NCI-H1417 treated with DMSO at 0.1 percent for 48 hours (cell line): ENCODE results near the gene GSTT4.
"Not testable (repeated sequence)": the region's sequence is repeated elsewhere in the genome, so short reads cannot be mapped to it uniquely, and the experiment has no call there.

ENCODE experiments used
- DNase-seq: peaks from one replicate; lab custom pipeline; 2025; lab: John Stamatoyannopoulos, UW

GSTT4 gene

DNA sequence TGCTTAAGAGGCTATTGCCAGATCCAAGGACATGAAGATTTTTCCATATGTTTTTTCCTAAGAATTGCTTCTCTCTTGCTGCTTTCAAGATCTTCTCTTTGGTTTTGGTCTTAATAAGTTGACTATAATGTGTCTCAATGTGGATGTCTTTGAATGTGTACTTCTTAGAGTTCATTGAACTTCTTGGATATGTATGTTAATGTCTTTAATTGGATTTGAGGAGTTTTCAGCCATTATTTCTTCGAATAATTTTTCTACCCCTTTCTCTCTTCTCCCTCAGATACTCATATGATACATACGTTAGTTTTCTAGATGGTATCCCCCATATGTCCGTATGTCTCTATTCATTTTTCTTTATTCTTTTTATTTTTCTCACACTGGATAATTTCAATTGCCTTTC, 19.1 kb upstream of the GSTT4 start:
- DNase-seq: no peak

DNA sequence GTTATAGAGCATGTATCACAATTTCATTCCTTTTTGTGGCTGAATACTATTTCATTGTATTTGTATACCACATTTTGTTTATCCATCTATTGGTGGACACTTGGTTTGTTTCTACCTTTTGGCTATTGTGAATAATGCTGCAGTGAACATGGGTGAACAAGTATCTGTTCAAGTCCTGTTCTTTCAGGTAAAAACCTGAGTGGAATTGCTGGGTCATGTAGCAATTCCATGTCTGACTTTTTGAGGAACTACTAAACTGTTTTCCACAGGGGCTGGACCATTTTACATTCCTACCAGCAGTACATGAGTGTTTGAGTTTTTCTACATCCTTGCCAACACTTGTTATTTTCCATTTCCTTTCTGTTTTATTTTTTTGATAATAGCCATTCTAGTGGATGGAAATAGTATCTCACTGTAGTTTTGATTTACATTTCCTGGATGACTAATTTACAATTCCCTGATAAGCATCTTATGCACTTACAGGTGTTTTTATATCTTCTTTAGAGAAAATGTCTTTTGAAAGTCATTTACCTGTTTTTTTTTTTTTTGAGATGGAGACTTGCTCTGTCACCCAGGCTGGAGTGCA, 18.0 kb upstream of the GSTT4 start:
- no peak for DNase-seq

DNA sequence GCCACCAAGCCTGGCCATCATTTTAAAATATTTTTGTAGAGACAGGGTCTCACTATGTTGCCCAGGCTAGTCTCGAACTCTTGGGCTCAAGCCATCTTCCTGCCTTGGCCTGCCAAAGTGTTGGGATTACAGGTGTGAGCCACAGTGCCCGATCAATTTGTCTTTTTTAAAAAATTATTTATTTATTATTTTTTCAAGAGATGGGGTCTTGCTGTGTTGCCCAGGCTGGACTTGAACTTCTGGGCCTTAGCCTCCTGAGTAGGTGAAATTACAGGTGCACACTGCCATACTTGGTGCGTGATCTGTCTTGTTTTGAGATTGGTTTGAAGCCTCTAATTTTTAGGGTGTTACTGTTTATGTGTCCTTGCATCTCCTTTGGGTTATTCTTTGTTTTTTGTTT, 16.1 kb upstream of the GSTT4 start:
- no peak for DNase-seq

DNA sequence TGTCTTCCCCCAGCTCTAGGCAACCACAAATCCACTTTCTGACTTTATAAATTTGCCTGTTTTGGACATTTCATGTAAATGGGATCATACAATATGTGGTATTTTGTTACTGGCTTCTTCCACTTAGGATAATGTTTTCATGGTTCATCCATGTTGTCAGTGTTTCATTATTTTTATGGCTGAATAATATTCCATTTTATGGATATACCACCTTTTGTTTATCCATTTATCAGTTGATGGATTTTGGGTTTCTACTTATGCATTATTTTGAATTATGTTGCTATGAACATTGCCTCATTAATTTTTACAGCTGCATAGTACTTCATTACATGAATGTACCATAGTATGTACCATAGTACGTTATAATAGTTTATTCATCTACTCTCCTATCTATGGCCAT, 10.9 kb upstream of the GSTT4 start:
- no peak for DNase-seq

DNA sequence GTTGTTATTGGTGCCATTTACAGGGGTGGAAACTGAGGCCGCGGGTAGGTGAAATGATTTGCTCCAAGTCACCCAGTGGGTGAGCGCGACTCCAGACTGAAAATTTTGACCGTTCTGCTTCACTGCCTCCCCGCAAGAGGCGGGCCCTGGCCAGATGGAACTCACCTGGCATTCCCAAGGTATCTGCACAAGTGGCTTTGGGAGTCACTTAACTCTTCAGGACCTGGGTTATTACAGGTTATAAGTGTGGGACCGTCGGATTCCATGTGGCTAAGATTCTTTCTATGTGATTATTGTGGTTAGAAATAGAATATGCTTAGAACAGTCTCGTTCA, 6.4 kb upstream of the GSTT4 start:
- DNase-seq: no peak

DNA sequence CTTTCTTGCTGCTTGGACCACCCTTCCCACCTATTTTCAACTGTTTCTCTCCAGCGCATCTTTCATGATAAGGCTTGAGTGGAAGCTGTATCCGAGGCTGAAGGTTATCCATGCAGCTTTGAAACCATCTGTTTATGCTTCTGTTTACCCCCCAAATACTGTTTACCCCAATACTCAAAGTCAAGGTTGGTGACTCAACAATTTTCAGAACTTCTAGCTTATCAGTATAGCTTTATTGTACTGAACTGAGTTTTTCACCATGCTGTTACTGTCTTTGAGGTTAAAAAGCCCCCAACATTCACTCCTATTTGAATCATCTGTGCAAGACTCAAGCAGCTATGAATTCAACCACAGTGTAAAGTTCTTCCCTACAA, 4.8 kb upstream of the GSTT4 start:
- no peak for DNase-seq

DNA sequence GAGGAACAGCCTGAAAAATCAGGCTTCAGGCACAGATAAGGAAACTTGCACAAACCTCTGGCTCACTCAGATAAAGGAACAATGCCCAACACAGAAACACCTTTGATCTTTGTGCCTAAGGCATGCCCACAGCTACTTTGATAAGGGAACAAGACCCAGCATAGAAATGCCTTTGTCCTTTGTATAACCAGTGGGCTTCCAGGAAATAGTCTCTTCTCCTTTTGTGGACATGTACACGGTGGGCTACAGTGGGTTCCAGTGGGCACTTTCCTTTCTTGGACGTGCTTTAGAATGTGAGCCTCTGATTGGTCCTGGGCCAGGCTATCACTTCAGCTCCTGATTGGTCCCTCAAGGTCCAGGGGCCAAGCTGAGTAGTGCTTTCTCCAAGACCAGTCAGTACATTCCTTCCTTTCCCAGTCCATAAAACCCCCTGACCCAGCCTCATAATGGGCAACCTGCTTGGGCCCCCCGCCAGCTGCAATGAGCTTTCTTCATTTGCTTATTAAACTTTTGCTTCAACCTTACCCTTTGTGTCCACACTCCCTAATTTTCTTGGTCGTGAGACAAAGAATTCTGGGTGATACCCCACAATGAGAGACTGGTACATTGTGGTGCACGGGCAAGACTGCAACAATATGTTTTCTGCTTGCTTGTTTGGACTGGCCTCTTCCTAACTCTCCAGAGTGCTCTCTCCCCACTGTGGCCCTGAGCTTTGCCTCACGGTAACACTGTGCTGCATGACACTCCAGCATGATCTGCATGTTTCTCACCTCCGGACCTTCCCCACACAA, 4.2 kb upstream of the GSTT4 start:
- DNase-seq: no peak

DNA sequence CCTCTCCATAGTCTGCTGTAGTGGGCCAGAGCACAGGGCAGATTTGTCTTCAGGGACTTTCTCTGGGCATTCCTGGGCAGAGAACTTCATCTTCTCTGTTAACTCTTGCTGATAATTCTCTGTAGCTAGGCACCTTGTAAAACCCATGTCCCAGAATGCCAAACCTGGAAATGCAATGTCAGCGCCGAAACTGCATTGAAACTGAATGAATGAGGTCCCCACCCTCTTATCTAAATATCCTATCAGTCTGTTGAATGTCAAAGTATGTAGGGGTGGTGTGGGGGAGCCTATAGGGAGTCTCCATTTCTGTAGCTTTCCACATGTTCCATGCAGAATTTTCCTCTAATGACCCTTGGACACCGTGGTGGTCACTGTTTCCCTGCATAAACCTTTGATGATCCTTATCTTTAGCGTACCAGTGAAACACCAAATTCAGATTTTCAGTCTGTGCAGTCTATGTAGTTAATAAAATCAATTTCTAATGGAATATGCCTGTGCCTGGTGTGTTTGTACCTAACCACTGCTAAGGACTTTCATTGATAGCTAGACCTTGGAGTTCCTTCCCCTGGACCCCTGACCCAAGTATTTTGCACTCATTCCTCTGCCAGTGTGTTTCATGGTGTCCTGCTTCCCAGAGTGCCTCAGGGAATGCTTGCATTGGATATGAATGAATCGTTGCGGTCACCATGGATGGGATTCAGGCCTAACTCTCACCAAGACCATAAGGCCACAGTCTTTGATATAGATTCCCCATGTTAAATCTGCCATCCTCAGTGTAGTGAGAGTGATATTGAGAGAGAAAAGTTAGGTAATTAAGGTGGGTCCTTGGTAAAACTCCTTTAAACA, 3.4 kb upstream of the GSTT4 start:
- DNase-seq: no peak

DNA sequence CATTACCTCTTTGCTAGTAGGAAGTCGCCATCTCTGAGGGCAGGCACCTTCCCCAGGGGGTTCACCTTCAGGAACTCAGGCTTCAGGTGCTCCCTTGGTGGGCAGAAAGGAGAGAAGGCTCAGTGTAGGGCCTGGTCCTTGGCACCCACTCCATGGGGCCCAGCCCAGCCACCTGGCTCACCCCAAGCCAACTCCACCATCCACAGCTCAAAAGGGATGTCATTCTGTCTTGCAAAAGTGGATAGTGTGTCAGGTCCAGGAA, 2.7 kb upstream of the GSTT4 start:
- no peak for DNase-seq

DNA sequence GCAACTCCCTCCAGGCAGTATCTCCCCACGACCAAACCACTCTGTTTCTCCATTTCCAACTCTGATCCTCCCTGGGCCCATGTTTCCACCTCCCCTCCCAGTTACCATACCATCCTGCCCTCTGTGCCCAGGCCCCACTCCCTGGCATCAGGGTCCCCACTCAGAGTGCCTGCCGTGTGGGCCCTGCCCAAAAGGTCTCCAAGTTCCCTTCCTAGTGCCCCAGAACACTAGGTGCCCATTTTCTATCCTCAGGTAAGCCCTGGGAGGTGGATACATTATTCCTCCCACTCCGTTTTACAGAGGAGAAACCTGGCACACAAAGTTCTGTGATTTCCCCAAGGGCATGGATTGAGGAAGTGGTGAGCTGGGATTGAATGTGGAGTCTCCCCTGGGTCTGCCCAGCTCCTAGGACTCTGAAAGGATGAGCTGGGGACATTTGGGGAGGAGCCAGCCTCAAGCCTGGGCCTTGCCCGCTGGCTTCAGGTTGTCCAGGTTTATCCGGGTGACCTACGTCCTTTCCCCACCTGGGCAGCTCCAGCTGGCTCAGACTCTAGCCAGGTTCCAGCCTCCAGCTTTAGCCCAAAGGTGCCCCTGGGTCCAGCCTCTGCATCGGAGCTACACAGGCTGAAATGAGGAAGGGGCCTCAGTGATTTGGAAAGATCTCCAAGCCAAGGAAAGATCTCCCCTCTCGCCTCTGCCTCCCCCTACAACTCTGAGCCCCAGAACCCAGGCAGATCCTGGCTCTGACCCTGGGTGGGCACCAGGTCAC, 2.2 kb upstream of the GSTT4 start:
- DNase-seq: no peak

DNA sequence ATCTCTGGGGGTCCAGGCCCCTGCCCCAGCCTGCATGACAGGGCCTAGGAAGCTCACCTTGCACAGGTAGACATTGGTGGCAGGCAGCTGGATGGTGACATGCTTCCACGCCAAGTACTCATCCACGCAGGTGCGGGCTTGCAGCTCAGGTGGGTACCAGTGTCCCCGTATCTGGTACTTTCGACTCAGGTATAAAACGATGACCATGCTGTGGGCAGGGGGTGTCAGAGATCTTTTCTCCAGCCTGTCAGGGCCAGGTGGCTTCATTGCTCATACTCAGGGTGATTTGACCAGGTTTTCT, 1.6 kb upstream of the GSTT4 start:
- DNase-seq: no peak

DNA sequence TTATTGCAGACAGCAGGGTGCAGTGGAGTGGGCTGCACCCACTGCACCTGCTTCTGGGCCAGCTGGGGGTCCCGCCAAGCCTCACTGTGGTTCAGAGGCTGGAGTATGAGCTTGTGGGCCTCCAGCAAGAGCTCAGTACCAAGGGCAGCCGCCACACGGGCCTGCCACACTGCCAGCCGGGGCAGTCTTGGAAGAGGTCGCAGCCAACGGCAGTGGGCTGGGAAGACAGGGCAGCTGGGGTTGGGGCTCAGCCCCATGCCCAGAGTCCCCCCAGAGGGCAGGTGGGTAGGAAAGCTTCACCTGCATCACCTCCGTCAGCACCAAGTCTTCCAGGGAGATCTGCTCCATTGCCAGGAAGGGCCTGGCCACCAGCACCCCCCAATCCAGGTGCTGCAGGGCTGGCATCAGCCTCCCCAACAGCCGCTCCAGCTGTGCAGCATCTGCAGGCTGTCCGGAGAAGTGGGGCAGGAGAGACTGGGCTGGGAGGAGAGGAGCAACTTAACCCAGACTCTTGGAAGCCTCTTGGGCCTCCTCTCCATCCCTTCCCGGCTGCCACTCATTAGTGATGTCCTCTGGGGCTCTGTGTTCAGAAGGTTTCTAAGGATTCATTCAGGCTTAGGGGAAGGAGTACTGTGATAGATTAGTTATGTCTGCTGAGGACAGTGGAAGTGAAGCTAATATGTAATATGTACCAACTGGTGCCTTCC, 1.1 kb upstream of the GSTT4 start:
- DNase-seq: no peak

DNA sequence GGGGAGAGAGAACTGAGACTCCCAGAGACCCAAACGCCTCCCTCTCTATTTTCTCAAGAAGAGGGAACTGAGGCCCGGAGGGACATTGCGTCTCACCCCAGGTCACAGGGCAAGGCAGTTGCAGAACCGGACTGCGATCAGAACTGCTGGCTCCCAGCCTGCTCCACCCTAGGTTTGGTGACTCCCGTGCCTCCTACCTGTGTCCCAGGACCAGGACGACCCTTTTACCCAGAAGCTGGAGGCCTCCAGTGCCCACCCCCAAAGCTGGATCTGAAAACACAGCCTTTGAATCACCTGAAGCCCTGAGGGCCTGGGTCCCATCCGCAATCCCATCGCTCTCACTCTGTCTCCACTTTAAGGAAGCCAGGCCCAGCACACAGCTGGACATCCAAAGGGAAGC, 1.4 kb downstream of the GSTT4 start:
- no peak for DNase-seq

DNA sequence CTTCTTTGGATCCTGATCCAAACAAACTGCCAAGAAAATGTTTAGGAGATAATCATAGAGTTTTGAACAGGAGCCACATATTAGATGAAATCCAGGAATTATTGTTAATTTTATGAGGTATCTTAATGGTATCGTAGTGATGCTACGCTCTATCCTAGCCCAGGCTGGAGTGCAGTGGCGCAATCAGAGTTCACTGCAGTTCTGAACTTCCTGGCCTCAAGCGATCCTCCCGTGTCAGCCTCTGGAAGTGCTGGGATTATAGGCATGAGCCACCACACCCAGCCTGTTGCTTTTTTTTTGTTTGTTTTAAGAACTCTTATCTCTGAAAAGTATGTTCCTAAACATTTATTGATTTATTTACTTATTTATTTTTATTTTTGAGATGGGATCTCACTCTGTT, 2.4 kb downstream of the GSTT4 start:
- no peak for DNase-seq

DNA sequence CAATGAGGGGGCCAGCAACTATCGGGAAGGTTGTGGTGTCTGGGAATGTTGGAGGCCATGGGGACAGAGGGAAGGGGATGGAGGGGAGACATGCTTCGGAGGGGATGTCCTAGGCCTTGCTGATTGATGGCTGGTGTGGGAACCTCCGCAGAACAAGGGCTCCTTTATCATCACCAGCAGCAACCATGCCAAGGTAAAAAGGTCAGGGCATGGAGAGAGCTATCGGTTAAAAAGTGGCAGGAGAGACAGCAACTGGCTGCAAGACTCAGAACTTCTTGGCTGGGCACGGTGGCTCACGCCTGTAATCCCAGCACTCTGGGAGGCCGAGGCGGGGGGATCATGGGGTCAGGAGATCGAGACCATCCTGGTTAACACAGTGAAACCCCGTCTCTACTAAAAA, 3.0 kb downstream of the GSTT4 start:
- no peak for DNase-seq

DNA sequence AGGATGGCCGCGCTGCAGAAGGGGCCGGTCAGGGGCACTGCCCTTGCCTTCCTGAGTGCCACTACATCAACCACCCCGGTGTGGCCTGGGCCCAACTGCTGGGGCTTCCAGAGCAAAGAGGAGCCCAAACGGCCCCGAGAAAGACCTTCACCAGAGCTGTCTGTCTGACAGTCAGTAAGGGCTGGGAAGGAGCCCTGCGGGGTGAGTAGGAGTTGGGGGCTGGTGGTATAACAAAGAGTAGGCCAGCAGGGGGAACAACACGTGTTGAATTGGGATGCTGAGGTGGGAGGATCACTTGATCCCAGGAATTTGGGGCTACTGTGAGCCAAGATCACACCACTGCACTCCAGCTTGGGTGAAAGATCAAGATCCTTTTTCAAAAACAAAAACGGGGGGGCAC, 3.9 kb downstream of the GSTT4 start:
- DNase-seq: no peak

DNA sequence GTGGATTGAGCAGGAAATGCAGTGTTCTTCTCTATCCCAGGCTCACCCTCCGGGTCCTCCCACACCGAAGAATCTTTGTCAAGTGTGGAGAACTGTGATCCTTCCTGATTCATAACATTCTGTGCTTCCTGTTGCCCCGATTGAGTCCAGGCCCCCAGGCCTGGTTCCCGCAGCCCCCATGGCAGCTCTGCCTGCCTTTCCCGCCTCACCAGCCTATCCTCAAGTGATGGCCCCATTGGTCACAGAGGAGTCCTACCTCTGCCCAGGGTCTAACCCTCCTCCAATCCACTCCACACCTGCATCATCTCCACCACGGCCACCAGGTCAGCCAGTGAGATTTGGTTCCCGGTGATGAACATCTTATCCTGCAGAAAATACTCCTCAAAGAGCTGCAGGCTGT, 5.5 kb downstream of the GSTT4 start:
- DNase-seq: not testable (repeated sequence)

DNA sequence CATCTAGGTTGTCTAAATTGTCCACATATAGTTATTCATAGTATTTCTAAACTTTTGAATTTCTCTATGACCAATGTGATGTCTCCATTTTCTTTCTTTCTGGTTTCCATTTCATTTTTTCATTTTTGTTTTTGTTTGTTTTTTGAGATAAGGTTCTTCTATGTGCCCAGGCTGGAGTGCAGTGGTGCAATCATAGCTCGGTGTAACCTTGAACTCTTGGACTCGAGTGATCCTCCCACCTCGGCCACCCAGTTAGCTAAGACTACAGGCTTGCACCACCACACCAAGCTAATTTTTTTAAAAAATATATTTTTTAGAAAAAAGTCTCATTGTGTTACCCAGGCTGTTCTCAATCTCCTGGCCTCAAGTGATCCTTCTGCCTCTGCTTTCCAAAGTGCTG, 8.2 kb downstream of the GSTT4 start:
- DNase-seq: no peak

DNA sequence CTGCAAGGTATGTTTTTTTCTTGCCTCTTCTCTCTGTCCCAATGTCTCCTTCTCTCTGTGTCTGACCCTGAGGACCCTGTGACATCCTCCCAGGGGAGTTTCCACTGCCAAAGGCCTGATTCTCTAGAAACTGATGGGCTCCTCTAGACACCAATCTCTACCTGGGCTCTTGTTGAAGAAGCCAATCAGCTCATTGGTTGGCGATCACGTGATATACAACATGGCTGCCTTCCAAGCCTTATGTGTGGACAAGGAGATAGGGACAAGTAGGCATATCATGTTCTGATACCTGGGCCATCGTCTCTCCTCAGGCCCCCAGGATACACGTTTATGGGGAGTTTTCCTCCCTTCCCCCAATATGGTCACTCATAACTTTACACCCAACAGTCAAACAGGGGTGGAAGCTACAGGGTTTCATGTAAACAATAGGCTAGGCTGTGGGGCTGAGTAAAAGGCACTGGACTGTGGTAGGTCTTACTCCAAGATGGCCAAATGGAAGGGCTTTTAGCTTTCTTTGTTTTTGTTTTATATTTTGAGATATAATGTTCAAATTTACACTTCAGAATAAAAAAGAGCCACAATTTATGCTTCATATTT, 11.6 kb downstream of the GSTT4 start:
- not testable (repeated sequence) for DNase-seq

DNA sequence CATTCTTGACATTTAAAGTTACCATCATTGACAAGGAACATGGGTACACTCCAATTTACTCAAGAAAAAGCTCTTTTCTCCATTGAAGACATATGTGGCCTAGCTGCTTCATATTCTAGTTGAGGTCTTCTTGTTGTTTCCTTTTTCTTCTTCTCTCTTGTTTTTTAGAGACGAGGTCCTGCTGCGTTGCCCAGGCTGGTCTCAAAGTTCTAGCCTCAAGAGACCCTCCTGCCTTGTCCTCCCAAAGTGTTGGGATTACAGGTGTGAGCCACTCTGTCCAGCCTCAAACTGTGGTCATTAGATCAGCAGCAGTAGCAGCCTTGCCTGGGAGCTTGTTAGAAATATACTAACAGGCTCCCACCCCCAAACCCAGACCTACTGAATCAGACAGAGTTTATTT, 12.2 kb downstream of the GSTT4 start:
- DNase-seq: not testable (repeated sequence)

DNA sequence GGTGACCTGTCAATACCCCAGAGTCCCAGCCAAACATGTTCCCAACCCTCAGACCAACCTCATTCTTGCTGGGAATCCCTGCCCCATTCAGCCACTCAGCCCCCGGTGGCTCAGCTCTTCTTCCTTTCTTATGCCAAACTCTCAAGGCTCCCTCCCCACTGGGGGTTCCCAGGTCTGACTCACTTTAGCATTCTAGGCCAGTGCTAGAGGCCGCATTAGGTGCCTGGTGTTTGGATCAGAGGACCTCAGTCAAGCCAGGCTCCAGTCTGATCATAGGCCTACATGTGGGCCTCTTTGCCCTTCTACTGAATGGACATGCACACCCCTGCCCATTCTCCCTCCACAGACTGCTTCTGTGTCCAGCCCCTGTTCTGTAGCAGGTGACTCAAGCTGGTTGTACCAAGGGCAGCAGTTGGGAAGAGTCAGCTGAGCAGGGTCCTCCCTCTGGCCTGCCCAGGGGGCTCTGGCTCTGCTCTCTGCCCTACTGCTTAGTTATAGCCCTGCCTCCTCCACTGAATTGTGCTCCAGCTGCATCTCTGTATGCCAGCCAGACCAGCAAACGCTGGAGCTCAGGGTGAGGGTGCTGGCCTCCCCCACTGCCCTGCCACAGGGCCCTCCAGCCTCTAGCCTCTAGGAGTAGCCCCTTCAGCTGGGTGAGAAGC, 15.5 kb downstream of the GSTT4 start:
- not testable (repeated sequence) for DNase-seq
